Neural cell (in vitro differentiated cells): ENCODE results near the gene NME3. TPM values are rescaled to one million over a fixed set of nuclear protein-coding genes. Genes with fewer than 3 reads are reported as not detected.
A peak's percentile ranks its signal among the peaks of the same experiment; 100 is the strongest.

Source experiments
- H2AFZ ChIP-seq: fragments of 200-600, 300-800 bp; sonication (generic), shearing (Covaris generic); 2 replicates; pipeline ENCODE4 v1.6.0; 2014; ENCODE audit warnings: low read depth, mild to moderate bottlenecking, antibody characterized with exemption, low read length, moderate library complexity
- H3F3A ChIP-seq: fragments of 200-600 bp; shearing (Covaris generic); 2 replicates; pipeline ENCODE4 v1.6.1; 2016; ENCODE audit warnings: mild to moderate bottlenecking, moderate library complexity, mixed read lengths, antibody characterized with exemption, low read length; ENCODE audit not compliant: insufficient read depth, poor library complexity, severe bottlenecking
- H3K27ac ChIP-seq: fragments of 200-600, 300-800 bp; sonication (generic), shearing (Covaris generic); 2 replicates; pipeline ENCODE4 v1.5.1; 2014; ENCODE audit warnings: mild to moderate bottlenecking, low read length, moderate library complexity
- H3K27me3 ChIP-seq: fragments of 300-800, 200-600 bp; sonication (generic), shearing (Covaris generic); 2 replicates; pipeline ENCODE4 v1.6.0; 2014; ENCODE audit warnings: mild to moderate bottlenecking, low read depth, low read length, moderate library complexity; ENCODE audit not compliant: insufficient read depth
- H3K36me3 ChIP-seq: fragments of 300-800, 200-600 bp; sonication (generic), shearing (Covaris generic); 2 replicates; pipeline ENCODE4 v1.5.1; 2014; ENCODE audit warnings: mild to moderate bottlenecking, antibody characterized with exemption, low read length, moderate library complexity; ENCODE audit not compliant: insufficient read depth
- H3K4me2 ChIP-seq: fragments of 300-800, 200-600 bp; sonication (generic), shearing (Covaris generic); 2 replicates; pipeline ENCODE4 v1.6.0; 2014; ENCODE audit warnings: mild to moderate bottlenecking, low read length
- H3K4me3 ChIP-seq: fragments of 300-800, 200-600 bp; sonication (generic), shearing (Covaris generic); 2 replicates; pipeline ENCODE4 v1.5.1; 2014; ENCODE audit warnings: mild to moderate bottlenecking, low read length, moderate library complexity
- H3K79me2 ChIP-seq: fragments of 200-600 bp; shearing (Covaris generic); replicated peaks from 2 replicates; pipeline ENCODE4 v1.6.0; 2014; ENCODE audit warnings: mild to moderate bottlenecking, low read length, moderate library complexity; ENCODE audit not compliant: insufficient read depth
- H3K9ac ChIP-seq: fragments of 300-800, 200-600 bp; sonication (generic), shearing (Covaris generic); 2 replicates; pipeline ENCODE4 v1.6.1; 2016; ENCODE audit warnings: mild to moderate bottlenecking, low read length, mixed read lengths
- H3K9me2 ChIP-seq: fragments of 200-600 bp; shearing (Covaris generic); 2 replicates; pipeline ENCODE4 v1.6.1; 2016; ENCODE audit warnings: mild to moderate bottlenecking, low read length, mixed read lengths; ENCODE audit not compliant: insufficient read depth
- H3K9me3 ChIP-seq: fragments of 200-600, 300-800 bp; sonication (generic), shearing (Covaris generic); 2 replicates; pipeline ENCODE4 v1.6.1; 2016; ENCODE audit warnings: mild to moderate bottlenecking, mixed run types, low read length, moderate library complexity, mixed read lengths
- H4K20me1 ChIP-seq: fragments of 200-600 bp; shearing (Covaris generic); 2 replicates; pipeline ENCODE4 v1.6.1; 2016; ENCODE audit warnings: mild to moderate bottlenecking, mixed run types; ENCODE audit not compliant: insufficient read depth
- CTCF ChIP-seq: fragments of 450-650 bp; IDR thresholded peaks from 2 replicates; pipeline ENCODE4 v1.5.1; 2014; ENCODE audit warnings: antibody characterized with exemption, mild to moderate bottlenecking, moderate library complexity; ENCODE audit not compliant: poor library complexity, severe bottlenecking
- EP300 ChIP-seq: fragments of 450-650 bp; conservative IDR thresholded peaks from 2 replicates; pipeline ENCODE4 v1.6.1; 2014; ENCODE audit warnings: antibody characterized with exemption, mild to moderate bottlenecking, moderate library complexity; ENCODE audit not compliant: poor library complexity, severe bottlenecking
- EZH2 ChIP-seq: fragments of 200-600, 300-800 bp; shearing (Covaris generic), sonication (generic); IDR thresholded peaks from 2 replicates; pipeline ENCODE4 v1.6.1; 2014; ENCODE audit warnings: antibody characterized with exemption, low read length, borderline replicate concordance, mild to moderate bottlenecking; ENCODE audit not compliant: insufficient read depth, poor library complexity, severe bottlenecking
- MXI1 ChIP-seq: fragments of 450-650 bp; conservative IDR thresholded peaks from 2 replicates; pipeline ENCODE4 v1.6.1; 2014; ENCODE audit warnings: antibody characterized with exemption, mild to moderate bottlenecking; ENCODE audit not compliant: poor library complexity, severe bottlenecking
- POLR2AphosphoS5 ChIP-seq: IDR thresholded peaks from 2 replicates; pipeline ENCODE4 v1.6.1; 2012
- RAD21 ChIP-seq: fragments of 450-650 bp; conservative IDR thresholded peaks from 2 replicates; pipeline ENCODE4 v1.6.1; 2014; ENCODE audit warnings: antibody characterized with exemption, mild to moderate bottlenecking, moderate library complexity
- REST ChIP-seq: IDR thresholded peaks from 2 replicates; pipeline ENCODE4 v1.6.1; 2012; ENCODE audit warnings: borderline replicate concordance
- SMC3 ChIP-seq: fragments of 450-650 bp; conservative IDR thresholded peaks from 2 replicates; pipeline ENCODE4 v1.6.1; 2014; ENCODE audit warnings: antibody characterized with exemption, mild to moderate bottlenecking, moderate library complexity; ENCODE audit not compliant: poor library complexity
- TAF1 ChIP-seq: IDR thresholded peaks from 2 replicates; pipeline ENCODE4 v1.6.1; 2012; ENCODE audit warnings: low read depth
- polyA plus RNA-seq: library from polyadenylated mRNA; depleted of rRNA; stranded (reverse); fragments of >200 nt; gene quantifications from 2 replicates; pipeline ENCODE4 v1.2.3, GENCODE V29; 2014

NME3 gene
- polyA plus RNA-seq, 1 donor from 2014 or later, result 102 TPM

DNA sequence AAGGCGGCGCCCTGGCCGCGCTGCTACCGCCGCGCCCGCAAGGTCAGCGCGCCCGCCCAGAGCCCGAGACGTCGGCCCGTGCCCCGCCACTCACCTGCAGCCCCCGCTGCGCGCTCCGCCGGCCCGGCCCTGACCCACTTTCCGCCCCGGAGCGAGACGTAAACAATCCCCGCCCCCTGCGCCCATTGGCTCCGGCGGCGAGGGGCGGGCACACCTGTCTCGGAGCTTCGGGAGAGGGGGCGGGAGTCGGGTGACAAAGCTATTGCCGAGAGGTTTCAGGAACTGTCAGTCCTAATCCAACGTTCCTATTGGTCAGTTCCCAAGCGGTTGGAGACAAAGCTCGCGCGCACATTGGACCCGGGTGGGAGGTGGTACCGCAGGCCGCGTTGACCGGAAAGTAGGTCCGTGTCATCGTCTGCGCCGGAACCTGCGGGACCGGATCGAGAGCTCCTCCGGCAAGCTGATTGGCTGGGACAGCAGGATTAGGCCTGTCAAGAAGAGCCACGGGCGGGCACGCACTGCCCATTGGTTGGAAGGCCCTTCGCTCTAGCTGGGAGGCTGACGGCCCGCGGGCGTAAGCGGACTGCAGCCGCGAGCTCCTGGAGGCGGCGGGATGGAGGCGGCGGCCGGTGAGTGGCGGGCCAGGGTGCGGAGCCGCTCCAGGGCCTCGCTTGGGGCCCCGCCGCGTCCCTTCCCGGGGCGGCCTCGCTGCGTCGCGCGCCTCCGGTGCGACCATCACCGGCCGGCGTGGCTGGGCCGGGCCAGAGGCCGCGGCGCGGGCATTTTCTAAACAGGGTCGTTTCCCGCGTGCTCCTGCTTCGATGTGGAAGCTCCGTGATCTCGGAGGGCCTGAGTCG, 11.3 kb upstream of the NME3 start, which contains the start of the genes NUBP2 and SPSB3:
TSS of gene NUBP2 (plus strand) at position 553 of the 857 bp plus-strand sequence. CDS start at position 614, 61 bp downstream.
TSS of gene SPSB3 (minus strand) at position 164 of the 857 bp plus-strand sequence. CDS start 1,088 bp downstream, outside the sequence.
- Histone ChIP-seq H3K27me3 (no peaks in the 10 kb centered on the region), H4K20me1 (peaks cover 28% of the 10 kb centered on the region), H3K4me3 (peak within 1 kb of the TSS; percentile 95), H3K9ac (peak within 1 kb of the TSS; percentile 82), H3K4me2 (peak within 1 kb of the TSS; percentile 88), H3K9me2 (no peaks in the 10 kb centered on the region), H3F3A (no peaks in the 10 kb centered on the region), H3K79me2 (peaks cover 34% of the 10 kb centered on the region), H2AFZ (peak within 1 kb of the TSS; percentile 33), H3K9me3 (no peaks in the 10 kb centered on the region), H3K36me3 (no peaks in the 10 kb centered on the region), H3K27ac (peak within 1 kb of the TSS; percentile 63)
- TF ChIP-seq CTCF (no peak), MXI1 (peak; percentile 92), EZH2 (no peak), RAD21 (peak; percentile 24), REST (peak; percentile 18), EP300 (peak; percentile 22), SMC3 (no peak), POLR2AphosphoS5 (peak; percentile 86), TAF1 (no peak)

GRCh38 chr16:1781758-1782407, 10.5 kb upstream of the NME3 start:
- Histone ChIP-seq H3F3A (no peaks in the 10 kb centered on the region), H3K36me3 (no peaks in the 10 kb centered on the region), H3K4me3 (peak overlapping the region; percentile 95), H3K9me2 (no peaks in the 10 kb centered on the region), H3K9ac (peak overlapping the region; percentile 82), H3K9me3 (no peaks in the 10 kb centered on the region), H4K20me1 (peaks cover 28% of the 10 kb centered on the region), H3K27ac (peak overlapping the region; percentile 63), H2AFZ (no peak overlapping the region), H3K79me2 (peaks cover 34% of the 10 kb centered on the region), H3K27me3 (no peaks in the 10 kb centered on the region), H3K4me2 (peak overlapping the region; percentile 88)
- peak; percentile 1 for TF ChIP-seq REST
- no peak for TF ChIP-seq EP300
- no peak for TF ChIP-seq CTCF
- TF ChIP-seq TAF1, result no peak
- TF ChIP-seq MXI1, result peak; percentile 56
- no peak for TF ChIP-seq SMC3
- TF ChIP-seq RAD21, result peak; percentile 10
